Activated naive CD8-positive, alpha-beta T cell treated with anti-CD3 and anti-CD28 coated beads, Interleukin-2, amount 10 ng/mL, durations not matched to agents 7 days and 5 days (primary cell): Measurements from ENCODE around the gene RIMBP2. TPM values are rescaled to one million over a fixed set of nuclear protein-coding genes. Genes with fewer than 3 reads are reported as not detected.

Experiments
- ATAC-seq: fragments of 150-1000 bp; cut with Tn5 transposase; one replicate; pipeline ENCODE4 v1.10.0; 2021; ENCODE audit warnings: low read depth, moderate library complexity
- POLR2A ChIA-PET: fragments of 350-600 bp; sonication (Branson Sonifier 250); formaldehyde crosslinking; loops from one replicate; lab custom pipeline; 2021; ENCODE audit warnings: antibody characterized with exemption; lab: Charles Lee
- DNase-seq: peaks from one replicate; pipeline ENCODE4 v3.0.0; 2021
- H3K27ac Mint-ChIP-seq: one replicate; pipeline ENCODE4 v1.8.0; 2022; ENCODE audit warnings: mild to moderate bottlenecking, mixed read lengths
- H3K27me3 Mint-ChIP-seq: one replicate; pipeline ENCODE4 v1.8.0; 2022; ENCODE audit warnings: mild to moderate bottlenecking, moderate library complexity, mixed read lengths
- H3K36me3 Mint-ChIP-seq: one replicate; pipeline ENCODE4 v1.8.0; 2021; ENCODE audit warnings: mild to moderate bottlenecking, mixed read lengths
- H3K4me1 Mint-ChIP-seq: one replicate; pipeline ENCODE4 v1.8.0; 2021; ENCODE audit warnings: mixed read lengths
- H3K4me3 Mint-ChIP-seq: one replicate; pipeline ENCODE4 v1.8.0; 2022; ENCODE audit warnings: mild to moderate bottlenecking, moderate library complexity, mixed read lengths
- H3K9me3 Mint-ChIP-seq: one replicate; pipeline ENCODE4 v1.8.0; 2021; ENCODE audit warnings: mixed read lengths
- total RNA-seq, 2 experiments: library from RNA; stranded (reverse); gene quantifications; one replicate each; pipeline ENCODE4 v1.2.3, GENCODE V29; 2021

RIMBP2 gene
- total RNA-seq, 2 experiments from 2014 or later = not detected

DNA sequence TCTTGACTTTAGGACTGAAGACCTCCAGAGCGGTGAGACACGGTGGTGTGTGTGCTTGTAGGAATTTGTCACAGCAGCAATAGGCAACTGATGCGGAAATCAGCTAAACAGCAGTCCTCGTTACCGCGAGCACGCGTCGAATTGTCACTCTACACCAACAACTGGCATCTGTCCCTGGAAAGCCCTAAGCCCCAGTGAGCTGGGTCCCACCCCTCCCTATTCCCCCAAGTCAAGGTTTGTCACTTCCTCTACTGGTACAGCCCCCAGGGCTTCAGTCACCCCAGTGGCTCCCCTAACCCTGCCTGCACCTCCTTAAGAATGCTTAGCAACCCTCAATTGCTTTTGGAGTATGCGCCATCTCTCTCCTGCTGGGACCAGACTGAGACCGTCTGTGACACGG lies 204.8 kb downstream of the RIMBP2 start:
- DNase-seq = no peak

DNA sequence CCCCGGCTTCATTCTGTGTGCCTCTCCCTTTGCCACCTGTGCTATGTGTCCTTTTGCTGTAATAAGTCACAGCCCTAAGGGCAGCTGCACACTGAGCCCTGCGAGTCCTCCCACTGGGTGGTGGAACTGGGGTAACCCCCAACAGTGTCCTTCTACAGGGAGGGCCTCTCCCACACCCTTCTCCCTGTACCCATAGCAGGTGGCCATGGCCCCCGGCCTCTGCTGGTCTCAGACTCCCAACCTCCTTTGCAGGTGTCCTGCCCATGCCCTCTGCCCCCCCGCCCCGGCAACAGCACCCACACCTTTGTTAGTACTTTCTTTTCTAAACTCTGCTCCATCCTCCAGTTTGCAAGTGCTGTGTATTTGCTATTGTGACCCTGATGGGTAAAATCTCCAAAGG lies 206.6 kb downstream of the RIMBP2 start:
- ATAC-seq (no peak), DNase-seq (no peak)
- H3K4me1 Mint-ChIP-seq = no peaks in the 10 kb centered on the region
- H3K27ac Mint-ChIP-seq = no peak overlapping the region
- H3K9me3 Mint-ChIP-seq = no peaks in the 10 kb centered on the region
- H3K27me3 Mint-ChIP-seq = no peaks in the 10 kb centered on the region
- no peaks in the 10 kb centered on the region for H3K36me3 Mint-ChIP-seq
- no peak overlapping the region for H3K4me3 Mint-ChIP-seq
- POLR2A ChIA-PET = no interaction called here

More for the DNA sequence above, 204.8 kb downstream of the RIMBP2 start:
- H3K4me1 Mint-ChIP-seq = no peaks in the 10 kb centered on the region
- H3K4me3 Mint-ChIP-seq = no peak overlapping the region
- H3K9me3 Mint-ChIP-seq = no peaks in the 10 kb centered on the region
- H3K27me3 Mint-ChIP-seq = no peaks in the 10 kb centered on the region
- no peak for ATAC-seq
- H3K36me3 Mint-ChIP-seq = no peaks in the 10 kb centered on the region
- no peak overlapping the region for H3K27ac Mint-ChIP-seq
- POLR2A ChIA-PET = no interaction called here

DNA sequence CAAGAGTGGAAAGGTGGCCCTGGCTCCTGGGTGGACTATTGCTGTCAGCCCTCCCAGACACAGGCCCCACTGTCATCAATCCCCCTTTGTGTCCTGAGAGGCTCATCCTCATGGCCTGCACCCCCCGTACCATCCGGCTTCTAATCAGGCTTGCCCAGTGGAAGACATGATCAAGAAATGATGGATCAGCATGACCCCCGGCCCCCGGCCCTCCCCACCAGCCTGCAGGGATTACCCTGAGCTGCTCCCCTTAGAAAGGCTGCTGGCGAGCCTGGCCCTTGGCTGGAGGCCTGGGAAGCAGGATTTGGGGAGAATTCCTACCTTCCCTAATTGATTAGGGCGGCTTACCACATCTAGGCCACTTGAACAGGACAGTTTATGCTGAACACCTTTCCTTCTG lies 207.3 kb downstream of the RIMBP2 start:
- H3K9me3 Mint-ChIP-seq = no peaks in the 10 kb centered on the region
- ATAC-seq (no peak), DNase-seq (no peak)
- POLR2A ChIA-PET = no interaction called here
- no peak overlapping the region for H3K27ac Mint-ChIP-seq
- no peaks in the 10 kb centered on the region for H3K36me3 Mint-ChIP-seq
- H3K4me3 Mint-ChIP-seq = no peak overlapping the region
- H3K27me3 Mint-ChIP-seq = no peaks in the 10 kb centered on the region
- no peaks in the 10 kb centered on the region for H3K4me1 Mint-ChIP-seq

DNA sequence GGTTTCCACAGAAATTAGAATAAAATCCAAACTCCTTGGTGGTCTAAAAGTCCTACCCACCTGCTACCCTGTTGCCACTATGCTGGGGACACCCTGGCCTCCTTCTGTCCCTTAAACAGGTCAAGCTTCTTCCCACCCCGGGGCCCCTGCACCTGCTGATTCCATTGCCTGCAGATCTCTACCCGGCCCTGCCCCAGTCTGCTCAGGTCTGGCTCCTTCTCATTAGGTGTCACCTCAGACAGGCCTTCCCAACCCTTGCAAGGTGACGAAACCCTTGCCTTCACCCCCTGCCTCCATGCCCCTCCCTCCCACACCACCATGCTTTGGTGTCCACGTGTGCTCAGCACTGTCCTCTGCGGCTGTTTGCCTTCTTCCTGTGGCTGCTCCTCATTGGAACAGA lies 207.8 kb downstream of the RIMBP2 start:
- H3K4me3 Mint-ChIP-seq = no peak overlapping the region
- no peaks in the 10 kb centered on the region for H3K36me3 Mint-ChIP-seq
- POLR2A ChIA-PET = no interaction called here

DNA sequence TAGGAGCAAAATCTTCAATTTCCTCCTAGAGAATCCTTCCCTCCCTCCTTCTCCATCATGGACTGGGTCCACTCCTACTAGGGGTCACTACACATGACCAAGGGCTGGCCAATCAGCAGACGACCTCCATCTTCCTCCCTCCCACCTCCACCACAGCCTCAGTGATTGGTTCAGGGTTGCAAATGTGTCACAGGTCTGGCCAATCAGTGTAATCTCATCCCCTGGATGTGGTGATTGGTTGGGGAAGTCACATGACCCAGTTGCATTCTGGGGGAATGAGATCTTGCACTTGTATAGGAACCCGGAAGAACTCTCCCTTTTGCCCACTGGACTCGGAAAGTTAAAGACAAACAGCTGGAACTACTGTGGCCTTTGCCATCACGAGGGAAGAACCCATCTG lies 209.3 kb downstream of the RIMBP2 start:
- no peak overlapping the region for H3K4me3 Mint-ChIP-seq
- no peaks in the 10 kb centered on the region for H3K27me3 Mint-ChIP-seq
- POLR2A ChIA-PET = no interaction called here
- no peak for ATAC-seq
- no peak overlapping the region for H3K27ac Mint-ChIP-seq
- no peaks in the 10 kb centered on the region for H3K9me3 Mint-ChIP-seq
- no peaks in the 10 kb centered on the region for H3K4me1 Mint-ChIP-seq
- DNase-seq = no peak
- no peaks in the 10 kb centered on the region for H3K36me3 Mint-ChIP-seq

More for the DNA sequence above, 207.8 kb downstream of the RIMBP2 start:
- H3K4me1 Mint-ChIP-seq = no peaks in the 10 kb centered on the region
- H3K27me3 Mint-ChIP-seq = no peaks in the 10 kb centered on the region
- no peaks in the 10 kb centered on the region for H3K9me3 Mint-ChIP-seq
- ATAC-seq (no peak), DNase-seq (no peak)
- H3K27ac Mint-ChIP-seq = no peak overlapping the region

DNA sequence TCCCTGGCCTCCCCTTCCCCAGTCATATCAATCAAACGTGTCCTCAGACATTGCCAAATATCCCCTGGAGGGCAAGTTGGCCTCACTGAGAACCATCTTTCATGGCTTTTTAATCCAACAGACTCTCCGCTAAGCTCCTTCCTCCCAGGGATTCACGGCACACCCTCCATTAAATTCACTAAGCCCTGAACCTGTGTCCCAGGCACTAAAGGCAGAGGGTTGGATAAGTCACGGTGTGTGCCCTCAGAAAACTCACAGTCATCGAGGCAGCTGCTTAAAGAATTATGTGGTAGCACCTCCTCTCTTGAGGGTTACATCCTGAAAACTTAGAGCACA lies 211.3 kb downstream of the RIMBP2 start:
- POLR2A ChIA-PET = no interaction called here
- Mint-ChIP-seq H3K4me3 (no peak overlapping the region), H3K27me3 (no peaks in the 10 kb centered on the region), H3K36me3 (no peaks in the 10 kb centered on the region), H3K4me1 (no peaks in the 10 kb centered on the region), H3K9me3 (no peaks in the 10 kb centered on the region), H3K27ac (no peak overlapping the region)
- no peak for ATAC-seq
- DNase-seq = no peak

DNA sequence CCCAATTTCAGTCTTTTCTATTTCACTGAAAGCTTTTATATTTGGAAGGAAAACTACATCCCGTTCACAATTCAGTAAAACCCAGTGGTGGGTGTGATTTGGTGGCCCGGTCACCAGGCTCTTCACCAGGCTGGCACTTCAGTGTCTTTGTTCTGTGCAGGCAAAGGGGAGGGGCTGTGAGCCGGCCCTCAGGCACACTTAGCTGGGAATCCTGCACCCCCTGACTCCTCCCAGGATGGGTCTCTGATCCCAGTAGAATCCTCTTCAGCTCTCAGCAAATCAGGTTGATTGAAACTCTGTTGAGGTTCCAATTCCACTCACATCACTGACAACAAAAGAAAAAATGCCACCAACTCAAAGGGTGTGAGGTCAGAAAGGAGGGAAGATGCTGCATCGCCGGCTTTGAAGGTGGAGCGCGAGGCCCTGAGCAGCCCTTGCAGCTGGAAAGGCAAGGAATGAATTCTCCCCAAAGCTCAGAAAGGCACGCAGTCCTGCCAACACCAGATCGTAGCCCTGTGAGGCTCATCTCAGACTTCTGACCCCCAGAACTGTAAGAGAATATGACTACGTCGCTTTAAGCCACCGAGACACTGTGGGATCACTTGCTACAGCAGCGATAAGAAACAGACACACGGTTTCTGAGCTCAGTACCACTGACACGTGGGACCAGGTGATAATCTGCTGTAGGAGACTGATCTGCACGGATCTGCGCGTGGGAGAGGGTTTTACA lies 211.8 kb downstream of the RIMBP2 start:
- ATAC-seq (no peak), DNase-seq (no peak)
- no peak overlapping the region for H3K4me3 Mint-ChIP-seq
- no peaks in the 10 kb centered on the region for H3K9me3 Mint-ChIP-seq
- no peaks in the 10 kb centered on the region for H3K27me3 Mint-ChIP-seq
- H3K36me3 Mint-ChIP-seq = no peaks in the 10 kb centered on the region
- POLR2A ChIA-PET = no interaction called here
- no peak overlapping the region for H3K27ac Mint-ChIP-seq
- H3K4me1 Mint-ChIP-seq = no peaks in the 10 kb centered on the region

DNA sequence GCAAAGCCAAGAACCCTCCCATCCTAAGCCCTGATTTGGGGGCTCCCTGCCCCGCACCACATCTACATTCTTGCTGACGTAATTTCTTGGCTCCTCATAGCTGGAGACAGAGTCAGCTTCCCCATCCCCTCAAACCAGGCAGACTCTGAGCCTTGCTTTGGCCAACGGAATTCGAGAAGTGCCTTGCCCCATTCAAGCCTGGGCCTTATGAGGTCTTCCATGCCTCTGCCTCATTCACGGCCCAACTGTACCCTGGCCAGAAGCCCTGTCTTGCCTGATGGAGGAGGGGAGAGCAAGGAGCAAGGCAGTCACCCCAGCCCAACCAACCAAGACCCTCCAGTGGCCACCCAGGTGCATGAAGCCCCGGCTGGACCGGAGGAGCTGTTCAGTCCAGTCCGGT lies 214.3 kb downstream of the RIMBP2 start:
- POLR2A ChIA-PET = no interaction called here
- ATAC-seq (no peak), DNase-seq (no peak)
- H3K27ac Mint-ChIP-seq = no peak overlapping the region
- H3K4me3 Mint-ChIP-seq = no peak overlapping the region
- no peaks in the 10 kb centered on the region for H3K4me1 Mint-ChIP-seq
- no peaks in the 10 kb centered on the region for H3K27me3 Mint-ChIP-seq
- H3K9me3 Mint-ChIP-seq = peaks cover 1% of the 10 kb centered on the region
- H3K36me3 Mint-ChIP-seq = no peaks in the 10 kb centered on the region

DNA sequence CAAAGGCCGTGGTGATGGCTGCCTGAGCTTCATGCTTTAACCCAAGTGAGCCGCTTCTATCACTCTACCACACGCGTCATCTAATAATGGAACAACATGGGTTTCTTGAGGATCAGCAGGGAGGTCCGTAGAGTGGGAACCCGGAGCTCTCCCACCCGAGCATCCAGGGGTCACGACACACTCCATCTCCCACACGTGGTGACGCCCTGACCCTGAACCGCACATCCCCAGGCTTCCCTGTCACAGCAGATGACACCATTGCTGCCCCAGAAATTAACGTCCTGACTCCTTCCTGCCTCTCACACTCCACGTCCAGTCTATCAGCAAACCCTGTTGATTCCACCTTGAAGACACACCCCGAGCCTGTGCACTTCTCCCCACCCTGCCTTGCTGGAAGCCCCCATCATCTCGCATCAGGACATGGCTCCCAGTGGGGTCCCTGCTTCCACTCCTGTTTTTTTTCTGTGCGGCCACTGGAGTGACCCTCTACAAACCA lies 215.2 kb downstream of the RIMBP2 start:
- H3K27ac Mint-ChIP-seq = no peak overlapping the region
- H3K27me3 Mint-ChIP-seq = no peaks in the 10 kb centered on the region
- DNase-seq = no peak
- POLR2A ChIA-PET = no interaction called here
- H3K4me1 Mint-ChIP-seq = no peaks in the 10 kb centered on the region
- no peaks in the 10 kb centered on the region for H3K36me3 Mint-ChIP-seq
- H3K4me3 Mint-ChIP-seq = no peak overlapping the region
- H3K9me3 Mint-ChIP-seq = peaks cover 1% of the 10 kb centered on the region
- no peak for ATAC-seq

DNA sequence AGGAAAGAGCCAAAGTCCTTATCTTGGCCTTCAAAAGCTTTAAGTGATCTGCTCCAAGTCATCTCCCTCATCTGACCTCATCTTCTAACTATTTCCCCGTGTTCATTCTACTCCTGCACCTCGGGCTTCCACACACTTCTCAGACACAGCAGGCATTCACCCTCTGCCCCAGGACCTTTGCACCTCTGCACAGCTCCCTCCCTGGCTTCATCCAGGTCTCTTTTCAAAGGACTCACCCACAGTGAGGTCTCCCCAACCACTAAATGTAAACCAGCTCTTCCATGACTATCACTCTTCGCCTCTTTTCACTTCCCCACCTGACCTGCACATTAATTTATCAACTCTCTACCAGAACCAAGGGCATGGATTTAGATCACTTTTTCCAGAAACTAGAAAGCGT lies 216.6 kb downstream of the RIMBP2 start:
- Mint-ChIP-seq H3K27me3 (no peaks in the 10 kb centered on the region), H3K4me1 (no peaks in the 10 kb centered on the region), H3K36me3 (no peaks in the 10 kb centered on the region), H3K27ac (peak overlapping the region; percentile 4), H3K9me3 (peaks cover 1% of the 10 kb centered on the region), H3K4me3 (no peak overlapping the region)
- DNase-seq (no peak), ATAC-seq (no peak)
- POLR2A ChIA-PET = no interaction called here

DNA sequence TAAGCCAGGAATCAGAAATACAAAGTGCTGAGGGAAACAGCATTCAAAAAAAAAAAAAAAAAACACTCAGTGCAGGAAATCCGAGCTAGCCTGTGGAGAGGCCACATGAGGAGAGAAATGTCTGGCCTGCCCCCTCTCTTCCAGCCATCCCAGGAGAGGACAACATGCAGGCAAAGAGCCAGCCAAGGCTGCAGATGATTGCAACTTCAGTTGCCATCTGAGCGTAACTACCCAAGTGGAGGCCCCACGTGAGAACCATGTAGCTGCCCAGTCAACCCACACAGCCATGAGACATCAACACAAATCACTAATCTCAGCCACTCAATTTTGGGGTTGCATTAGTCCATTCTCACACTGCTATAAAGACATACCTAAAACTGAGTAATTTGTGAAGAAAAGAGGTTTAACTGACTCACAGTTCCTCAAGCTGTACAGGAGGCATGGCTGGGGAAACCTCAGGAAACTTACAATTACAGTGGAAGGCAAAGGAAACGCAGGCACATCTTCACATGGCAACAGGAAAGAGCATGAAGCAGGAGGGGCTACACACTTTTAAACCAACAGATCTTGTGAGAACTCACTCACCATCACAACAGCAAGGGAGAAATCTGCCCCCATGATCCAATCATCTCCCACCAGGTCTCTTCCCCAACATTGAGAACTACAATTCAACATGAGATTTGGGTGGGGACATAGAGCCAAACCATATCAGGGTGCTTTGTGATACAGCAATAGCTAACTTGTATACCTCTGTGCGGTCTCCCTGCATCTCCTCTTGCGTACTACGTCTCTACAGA lies 217.3 kb downstream of the RIMBP2 start:
- DNase-seq = no peak
- Mint-ChIP-seq H3K4me1 (no peaks in the 10 kb centered on the region), H3K27ac (no peak overlapping the region), H3K36me3 (no peaks in the 10 kb centered on the region), H3K27me3 (no peaks in the 10 kb centered on the region), H3K9me3 (peaks cover 1% of the 10 kb centered on the region), H3K4me3 (no peak overlapping the region)
- no peak for ATAC-seq
- POLR2A ChIA-PET = no interaction called here

DNA sequence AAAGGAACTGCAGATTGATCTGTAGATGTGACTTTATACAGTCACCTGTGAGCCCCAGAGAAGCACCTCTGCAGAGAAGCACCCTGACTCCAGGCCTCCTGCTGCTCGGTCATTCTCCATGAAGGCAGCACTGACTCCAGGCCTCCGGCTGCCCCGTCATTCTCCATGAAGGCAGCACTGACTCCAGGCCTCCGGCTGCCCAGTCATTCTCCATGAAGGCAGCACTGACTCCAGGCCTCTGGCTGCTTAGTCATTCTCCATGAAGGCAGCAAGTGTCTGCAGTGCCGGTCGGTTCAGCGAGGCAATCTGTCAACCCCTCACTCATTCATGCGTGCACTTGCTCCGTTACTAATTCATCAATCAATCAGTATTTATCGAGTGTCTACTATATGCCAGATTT lies 218.1 kb downstream of the RIMBP2 start:
- POLR2A ChIA-PET = no interaction called here
- Mint-ChIP-seq H3K27ac (no peak overlapping the region), H3K4me3 (no peak overlapping the region), H3K27me3 (no peaks in the 10 kb centered on the region), H3K36me3 (no peaks in the 10 kb centered on the region), H3K4me1 (no peaks in the 10 kb centered on the region), H3K9me3 (peaks cover 1% of the 10 kb centered on the region)
- ATAC-seq (no peak), DNase-seq (no peak)

DNA sequence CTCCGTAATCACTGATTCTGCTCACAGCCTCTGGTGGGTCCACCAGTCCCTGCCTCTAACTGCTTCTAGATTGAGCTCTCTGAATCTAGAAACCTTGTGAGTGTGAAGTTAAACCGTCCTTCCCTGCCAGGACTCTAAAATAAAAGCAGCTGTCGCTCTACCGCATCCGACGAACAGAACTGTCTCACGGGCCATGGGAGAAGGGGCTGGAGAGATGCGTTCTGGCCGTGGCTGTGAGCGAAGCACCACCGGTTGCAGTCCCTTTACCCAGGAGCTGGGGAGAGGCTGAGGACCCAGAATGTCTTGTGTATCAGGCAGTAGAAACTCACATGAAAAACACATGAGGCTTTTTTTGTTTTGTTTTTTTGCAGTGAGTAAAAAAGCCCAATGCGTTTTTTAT lies 218.8 kb downstream of the RIMBP2 start:
- no peaks in the 10 kb centered on the region for H3K36me3 Mint-ChIP-seq
- no peak overlapping the region for H3K27ac Mint-ChIP-seq
- H3K4me1 Mint-ChIP-seq = no peaks in the 10 kb centered on the region
- no peak overlapping the region for H3K4me3 Mint-ChIP-seq
- H3K27me3 Mint-ChIP-seq = no peaks in the 10 kb centered on the region
- DNase-seq (no peak), ATAC-seq (no peak)
- POLR2A ChIA-PET = no interaction called here
- peaks cover 1% of the 10 kb centered on the region for H3K9me3 Mint-ChIP-seq

DNA sequence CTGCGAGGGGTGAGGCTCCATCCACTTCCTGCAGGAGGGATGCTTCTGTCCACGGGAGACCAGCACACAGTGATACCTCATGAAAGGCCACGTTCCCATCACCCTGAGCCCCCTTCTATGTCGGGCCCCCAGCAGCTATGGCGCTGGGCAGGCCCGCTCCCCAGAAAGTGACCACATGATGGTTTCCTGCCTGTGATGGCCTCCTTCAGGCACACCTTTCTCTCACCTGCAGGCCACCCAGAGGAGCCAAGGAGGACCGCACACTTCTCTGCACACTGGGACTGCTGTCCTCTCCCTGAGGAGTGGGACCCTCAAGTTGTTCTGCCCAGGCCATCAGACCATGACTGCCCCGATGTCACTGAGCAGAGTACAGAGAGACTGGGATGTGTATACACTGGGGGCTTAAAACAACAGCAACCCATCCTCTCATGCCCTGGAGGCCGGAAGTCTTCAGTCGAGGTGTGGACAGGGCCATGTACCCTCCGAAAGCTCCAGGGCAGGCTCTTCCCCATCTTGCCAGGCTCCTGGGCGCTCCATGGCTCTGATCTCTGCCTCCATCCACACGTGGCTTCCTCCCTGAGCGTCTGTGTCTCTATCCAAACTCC lies 219.5 kb downstream of the RIMBP2 start:
- no peaks in the 10 kb centered on the region for H3K36me3 Mint-ChIP-seq
- H3K27ac Mint-ChIP-seq = no peak overlapping the region
- H3K4me3 Mint-ChIP-seq = no peak overlapping the region
- H3K27me3 Mint-ChIP-seq = peaks cover 1% of the 10 kb centered on the region
- H3K4me1 Mint-ChIP-seq = no peaks in the 10 kb centered on the region
- no peak for DNase-seq
- peaks cover 1% of the 10 kb centered on the region for H3K9me3 Mint-ChIP-seq
- POLR2A ChIA-PET = no interaction called here
- no peak for ATAC-seq
